ENCODE data around the gene CENPB.

Gene CENPB

GRCh38 chr20:3766422-3767109 lies 20.0 kb downstream of the CENPB start:
- no peak for ATAC-seq

- no peak for ATAC-seq
These were observed 21.2 kb downstream of the CENPB start for GRCh38 chr20:3765171-3765882.

GRCh38 chr20:3764659-3765058 lies 21.9 kb downstream of the CENPB start:
- no peak for ATAC-seq

GRCh38 chr20:3763671-3764601 lies 22.6 kb downstream of the CENPB start:
- no peak for ATAC-seq

- no peak for ATAC-seq
These were observed 25.7 kb downstream of the CENPB start for GRCh38 chr20:3760655-3761348.

- ATAC-seq = no peak
These were observed 26.7 kb downstream of the CENPB start for GRCh38 chr20:3759884-3760283.

GRCh38 chr20:3759316-3759823 lies 27.2 kb downstream of the CENPB start:
- no peak for ATAC-seq

GRCh38 chr20:3758566-3758965 lies 28.0 kb downstream of the CENPB start:
- ATAC-seq = no peak

GRCh38 chr20:3757268-3757667 lies 29.3 kb downstream of the CENPB start:
- ATAC-seq = no peak

- no peak for ATAC-seq
These were observed 30.6 kb downstream of the CENPB start for GRCh38 chr20:3755814-3756480.

- no peak for ATAC-seq
These were observed 31.3 kb downstream of the CENPB start for GRCh38 chr20:3755269-3755668.

- ATAC-seq = no peak
These were observed 32.3 kb downstream of the CENPB start for GRCh38 chr20:3754276-3754630.

- ATAC-seq = no peak
These were observed 32.9 kb downstream of the CENPB start for GRCh38 chr20:3753501-3754275.

GRCh38 chr20:3753098-3753497 lies 33.4 kb downstream of the CENPB start:
- ATAC-seq = peak; percentile 55 to 60

- no peak for ATAC-seq
These were observed 34.2 kb downstream of the CENPB start for GRCh38 chr20:3752386-3752759.

- ATAC-seq = peak; percentile 25 to 68
These were observed 34.7 kb downstream of the CENPB start for GRCh38 chr20:3751675-3752385.

- no peak for ATAC-seq
These were observed 35.2 kb downstream of the CENPB start for GRCh38 chr20:3751305-3751674.

GRCh38 chr20:3749689-3750531 lies 36.6 kb downstream of the CENPB start:
- peak in 1 of 2 donors; percentile 28 for ATAC-seq

GRCh38 chr20:3749087-3749688 lies 37.4 kb downstream of the CENPB start:
- ATAC-seq = no peak
